Frontal cortex (tissue), 4 donors: Measurements from ENCODE around the gene RAB18. TPM values are rescaled to one million over a fixed set of nuclear protein-coding genes. Genes with fewer than 3 reads are reported as not detected.
"Not testable (repeated sequence)": the region's sequence is repeated elsewhere in the genome, so short reads cannot be mapped to it uniquely, and the experiment has no call there.

Source experiments
- DNase-seq, 2 donors: peaks; one replicate each; pipeline ENCODE4 v3.0.0; 2012; ENCODE audit warnings: low spot score in 2 of 2
- FAIRE-seq: peaks from 2 replicates; lab custom pipeline; 2012; peaks lifted over from hg19 to GRCh38; lab: Jason Lieb, UNC
- total RNA-seq: library from RNA; depleted of rRNA; stranded (reverse); fragments of >200 nt; gene quantifications from one replicate; pipeline ENCODE4 v1.2.3, GENCODE V29; 2014
- donor health status: control.
- donor health status: control.
- donor health status: control.

The RAB18 gene
- total RNA-seq, 1 donor from 2014 or later = 112 TPM

GRCh38 chr10:27541796-27542729 lies 38.0 kb downstream of the RAB18 start:
- DNase-seq = no peak
- no peak for FAIRE-seq

GRCh38 chr10:27542812-27543211 lies 38.7 kb downstream of the RAB18 start:
- FAIRE-seq = no peak
- no peak for DNase-seq

- no peak for DNase-seq
- FAIRE-seq = no peak
These were observed 42.9 kb downstream of the RAB18 start for GRCh38 chr10:27547047-27547446.

GRCh38 chr10:27547482-27547881 lies 43.4 kb downstream of the RAB18 start:
- FAIRE-seq (no peak), DNase-seq (no peak)

GRCh38 chr10:27550823-27551222 lies 46.7 kb downstream of the RAB18 start:
- FAIRE-seq (no peak), DNase-seq (no peak)

- FAIRE-seq (peak; percentile 13), DNase-seq (peak in 1 of 2 donors; percentile 49)
These were observed 54.5 kb downstream of the RAB18 start for GRCh38 chr10:27558612-27559020.

- FAIRE-seq (no peak), DNase-seq (no peak)
These were observed 57.2 kb downstream of the RAB18 start for GRCh38 chr10:27561334-27561733.

- DNase-seq (no peak), FAIRE-seq (no peak)
These were observed 60.3 kb downstream of the RAB18 start for GRCh38 chr10:27564398-27564797.

GRCh38 chr10:27564880-27565279 lies 60.8 kb downstream of the RAB18 start:
- FAIRE-seq = no peak
- no peak for DNase-seq

GRCh38 chr10:27568196-27569175 lies 64.4 kb downstream of the RAB18 start:
- no peak for FAIRE-seq
- no peak for DNase-seq

GRCh38 chr10:27569946-27570345 lies 65.8 kb downstream of the RAB18 start:
- DNase-seq (no peak), FAIRE-seq (no peak)

GRCh38 chr10:27577038-27577437 lies 72.9 kb downstream of the RAB18 start:
- not testable (repeated sequence) for DNase-seq, FAIRE-seq

GRCh38 chr10:27578316-27578715 lies 74.2 kb downstream of the RAB18 start:
- FAIRE-seq = no peak
- DNase-seq = no peak

GRCh38 chr10:27581225-27581624 lies 77.1 kb downstream of the RAB18 start:
- no peak for FAIRE-seq

GRCh38 chr10:27584302-27584701 lies 80.2 kb downstream of the RAB18 start:
- no peak for FAIRE-seq
- no peak for DNase-seq

More at GRCh38 chr10:27581225-27581624, 77.1 kb downstream of the RAB18 start:
- DNase-seq = no peak

Other genes with a start within 250 kb of the RAB18 start
- gene MKX, start 241.5 kb downstream of the RAB18 start, total RNA-seq = 1.6 TPM